ENCODE data around the gene CAP1. TPM values are rescaled to one million over a fixed set of nuclear protein-coding genes. Genes with fewer than 3 reads are reported as not detected.

Gene CAP1
- total and polyA plus RNA-seq, 3 donors from 2014 or later = 159 to 231 (median 160) TPM

DNA sequence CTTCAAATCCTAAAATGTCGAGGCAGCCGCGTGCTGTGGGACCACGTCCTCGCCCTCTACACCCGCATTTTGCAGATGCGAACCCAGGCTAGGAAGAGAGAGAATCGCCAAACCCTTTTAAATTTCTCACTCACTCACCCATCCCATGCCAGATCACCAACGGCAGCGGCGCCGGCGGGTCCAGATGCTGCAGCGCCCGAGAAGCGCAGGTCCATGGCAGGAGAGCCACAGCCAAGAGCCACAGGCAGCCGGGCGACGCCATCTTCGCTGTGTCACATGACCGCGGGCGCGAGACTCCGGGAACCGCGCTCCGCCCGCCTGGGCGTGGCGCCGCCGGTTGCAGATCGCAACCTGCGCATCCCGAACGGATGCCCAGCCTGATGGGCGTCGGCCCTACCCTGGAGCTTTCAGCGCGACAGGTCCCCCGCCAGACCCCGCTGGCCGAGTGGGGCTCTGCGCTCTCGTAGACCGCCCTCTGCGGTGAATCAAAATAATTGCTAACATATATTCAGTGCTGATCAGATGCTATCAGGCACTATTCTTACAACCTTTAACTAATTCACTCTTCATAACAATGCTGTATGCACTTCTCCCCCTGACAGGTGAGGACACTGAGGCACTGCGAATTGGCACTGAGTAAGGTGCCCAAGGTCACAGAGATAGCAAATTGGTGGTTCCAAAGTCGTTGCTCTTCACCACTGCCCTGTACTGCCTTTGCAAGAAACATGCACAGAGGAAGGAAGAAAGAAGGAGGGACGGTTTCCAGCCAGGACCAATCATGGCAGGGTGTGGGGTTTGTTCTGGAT, 56.7 kb downstream of the CAP1 start, which contains the start of gene PPT1:
Gene PPT1, minus strand, starts transcription at position 276 of the 806 bp plus-strand sequence. Its CDS starts 14 bp downstream, at position 262.
- 0% methylated on average over 20 to 37 of the region's 51 CpGs for WGBS, 2 donors
- peak within 1 kb of the TSS; percentile 62 to 68 for H3K27ac ChIP-seq
- no peaks in the 10 kb centered on the region for H3K27me3 ChIP-seq
- peak; percentile 88 for DNase-seq
- H3K4me1 ChIP-seq = no peaks in the 10 kb centered on the region
- H3K4me3 ChIP-seq = peak within 1 kb of the TSS; percentile 63 to 80
- H3K9me3 ChIP-seq = no peaks in the 10 kb centered on the region
- no peak for TF ChIP-seq POLR2A (IDR thresholded peaks at IDR 0.05)
- TF ChIP-seq, protein P1, sequence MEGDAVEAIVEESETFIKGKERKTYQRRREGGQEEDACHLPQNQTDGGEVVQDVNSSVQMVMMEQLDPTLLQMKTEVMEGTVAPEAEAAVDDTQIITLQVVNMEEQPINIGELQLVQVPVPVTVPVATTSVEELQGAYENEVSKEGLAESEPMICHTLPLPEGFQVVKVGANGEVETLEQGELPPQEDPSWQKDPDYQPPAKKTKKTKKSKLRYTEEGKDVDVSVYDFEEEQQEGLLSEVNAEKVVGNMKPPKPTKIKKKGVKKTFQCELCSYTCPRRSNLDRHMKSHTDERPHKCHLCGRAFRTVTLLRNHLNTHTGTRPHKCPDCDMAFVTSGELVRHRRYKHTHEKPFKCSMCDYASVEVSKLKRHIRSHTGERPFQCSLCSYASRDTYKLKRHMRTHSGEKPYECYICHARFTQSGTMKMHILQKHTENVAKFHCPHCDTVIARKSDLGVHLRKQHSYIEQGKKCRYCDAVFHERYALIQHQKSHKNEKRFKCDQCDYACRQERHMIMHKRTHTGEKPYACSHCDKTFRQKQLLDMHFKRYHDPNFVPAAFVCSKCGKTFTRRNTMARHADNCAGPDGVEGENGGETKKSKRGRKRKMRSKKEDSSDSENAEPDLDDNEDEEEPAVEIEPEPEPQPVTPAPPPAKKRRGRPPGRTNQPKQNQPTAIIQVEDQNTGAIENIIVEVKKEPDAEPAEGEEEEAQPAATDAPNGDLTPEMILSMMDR (IDR thresholded peaks at IDR 0.05) = no peak
- intact Hi-C loops (cut with DNase I; ENCODE audit: low total_unique reads) = no loop called here
- no peaks in the 10 kb centered on the region for H3K36me3 ChIP-seq (ENCODE audit: low read depth, missing control alignments)

DNA sequence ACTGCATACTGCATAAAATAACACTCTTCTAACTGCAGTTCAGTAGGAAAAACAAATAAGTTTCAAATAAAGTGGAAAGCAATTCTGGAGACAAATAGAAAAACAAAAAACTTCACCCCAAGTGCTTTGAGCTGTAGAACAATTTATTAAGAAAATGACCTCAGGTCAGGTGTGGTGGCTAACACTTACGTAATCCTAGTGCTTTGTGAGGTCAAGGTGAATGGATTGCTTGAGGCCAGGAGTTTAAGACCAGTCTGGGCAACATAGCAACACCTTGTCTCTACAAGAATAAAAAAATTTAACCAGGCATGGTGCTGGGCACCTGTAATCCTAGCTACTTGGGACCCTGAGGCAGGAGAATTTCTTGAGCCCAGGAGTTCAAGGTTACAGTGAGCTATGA, 61.5 kb downstream of the CAP1 start:
- H3K36me3 ChIP-seq (ENCODE audit: low read depth, missing control alignments) = no peaks in the 10 kb centered on the region
- no peak for DNase-seq
- H3K4me1 ChIP-seq = no peaks in the 10 kb centered on the region
- no peaks in the 10 kb centered on the region for H3K27me3 ChIP-seq
- intact Hi-C loops (cut with DNase I; ENCODE audit: low total_unique reads) = no loop called here
- TF ChIP-seq, protein P1 (IDR thresholded peaks at IDR 0.05) = no peak
- no peak for TF ChIP-seq POLR2A (IDR thresholded peaks at IDR 0.05)
- H3K4me3 ChIP-seq = no peak overlapping the region
- no peak overlapping the region for H3K27ac ChIP-seq
- WGBS, 2 donors = 78 to 83% methylated on average over 1 of the region's 1 CpG
- H3K9me3 ChIP-seq = no peaks in the 10 kb centered on the region

DNA sequence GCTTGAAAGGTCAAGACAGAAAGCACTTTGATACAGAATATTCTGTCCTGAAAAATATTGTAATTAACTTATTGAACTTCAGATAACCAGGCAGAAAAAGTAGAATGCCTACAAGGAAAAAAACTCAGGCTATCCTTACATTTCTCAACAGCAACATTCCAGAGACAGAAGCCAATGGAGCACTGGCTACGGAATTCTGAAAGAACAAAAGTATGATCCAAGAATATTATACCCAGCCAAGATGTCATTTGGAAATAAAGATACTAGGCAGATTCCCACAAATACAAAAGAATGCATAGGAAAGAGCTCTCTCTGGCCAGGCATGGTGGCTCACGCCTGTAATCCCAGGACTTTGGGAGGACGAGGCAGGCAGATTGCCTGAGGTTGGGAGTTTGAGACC, 62.4 kb downstream of the CAP1 start:
- no peak for DNase-seq
- Histone ChIP-seq H3K9me3 (no peaks in the 10 kb centered on the region), H3K27me3 (no peaks in the 10 kb centered on the region), H3K4me3 (no peak overlapping the region), H3K4me1 (no peaks in the 10 kb centered on the region), H3K27ac (no peak overlapping the region), H3K36me3 (ENCODE audit: low read depth, missing control alignments) (no peaks in the 10 kb centered on the region)
- 89% methylated on average over 3 of the region's 3 CpGs for WGBS, 2 donors
- intact Hi-C loops (cut with DNase I; ENCODE audit: low total_unique reads) = no loop called here
- TF ChIP-seq POLR2A (IDR thresholded peaks at IDR 0.05) = no peak
- TF ChIP-seq, protein P1 (IDR thresholded peaks at IDR 0.05) = no peak

DNA sequence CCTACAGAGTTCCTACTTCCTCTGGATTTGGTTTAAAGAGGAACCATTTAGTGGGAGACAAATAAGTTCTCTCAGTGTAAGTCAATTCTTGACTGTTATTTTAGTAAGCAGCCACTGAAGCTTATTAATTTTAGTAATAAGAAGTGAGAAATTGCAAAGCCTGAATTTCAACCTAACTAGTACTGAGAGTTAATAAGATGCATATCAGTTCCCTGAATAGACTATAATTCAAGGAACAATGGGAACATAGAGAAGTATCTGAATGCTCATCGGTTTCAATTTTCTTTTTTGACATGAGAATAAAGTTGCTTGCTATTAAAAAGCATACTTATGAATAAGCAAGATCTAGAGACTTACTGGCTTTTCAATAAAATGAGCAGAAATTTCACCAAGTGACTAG, 64.5 kb downstream of the CAP1 start:
- no peaks in the 10 kb centered on the region for H3K9me3 ChIP-seq
- DNase-seq = no peak
- 86 to 89% methylated on average over 1 of the region's 1 CpG for WGBS, 2 donors
- no peaks in the 10 kb centered on the region for H3K4me1 ChIP-seq
- TF ChIP-seq POLR2A (IDR thresholded peaks at IDR 0.05) = no peak
- TF ChIP-seq, protein P1 (IDR thresholded peaks at IDR 0.05) = no peak
- no peak overlapping the region for H3K27ac ChIP-seq
- H3K4me3 ChIP-seq = no peak overlapping the region
- no peaks in the 10 kb centered on the region for H3K27me3 ChIP-seq
- H3K36me3 ChIP-seq (ENCODE audit: low read depth, missing control alignments) = no peaks in the 10 kb centered on the region
- intact Hi-C loops (cut with DNase I; ENCODE audit: low total_unique reads) = no loop called here

Measured in testis (tissue), 3 donors.